A673 (cell line): ENCODE measurements around the gene MAPK8IP3.

ENCODE experiments used
- CTCF ChIP-seq: fragments of 300-800, 200-600 bp; sonication (generic); conservative IDR thresholded peaks from 2 replicates; pipeline ENCODE4 v1.5.1; 2017; ENCODE audit warnings: low read depth, mild to moderate bottlenecking, antibody characterized with exemption, low read length, moderate library complexity, mixed read lengths
- EZH2 ChIP-seq: fragments of 200-600 bp; sonication (generic); IDR thresholded peaks from 2 replicates; pipeline ENCODE4 v1.6.1; 2017; ENCODE audit warnings: borderline replicate concordance, low read depth, mild to moderate bottlenecking, mixed read lengths, antibody characterized with exemption, low read length; ENCODE audit not compliant: poor library complexity, severe bottlenecking

DNA sequence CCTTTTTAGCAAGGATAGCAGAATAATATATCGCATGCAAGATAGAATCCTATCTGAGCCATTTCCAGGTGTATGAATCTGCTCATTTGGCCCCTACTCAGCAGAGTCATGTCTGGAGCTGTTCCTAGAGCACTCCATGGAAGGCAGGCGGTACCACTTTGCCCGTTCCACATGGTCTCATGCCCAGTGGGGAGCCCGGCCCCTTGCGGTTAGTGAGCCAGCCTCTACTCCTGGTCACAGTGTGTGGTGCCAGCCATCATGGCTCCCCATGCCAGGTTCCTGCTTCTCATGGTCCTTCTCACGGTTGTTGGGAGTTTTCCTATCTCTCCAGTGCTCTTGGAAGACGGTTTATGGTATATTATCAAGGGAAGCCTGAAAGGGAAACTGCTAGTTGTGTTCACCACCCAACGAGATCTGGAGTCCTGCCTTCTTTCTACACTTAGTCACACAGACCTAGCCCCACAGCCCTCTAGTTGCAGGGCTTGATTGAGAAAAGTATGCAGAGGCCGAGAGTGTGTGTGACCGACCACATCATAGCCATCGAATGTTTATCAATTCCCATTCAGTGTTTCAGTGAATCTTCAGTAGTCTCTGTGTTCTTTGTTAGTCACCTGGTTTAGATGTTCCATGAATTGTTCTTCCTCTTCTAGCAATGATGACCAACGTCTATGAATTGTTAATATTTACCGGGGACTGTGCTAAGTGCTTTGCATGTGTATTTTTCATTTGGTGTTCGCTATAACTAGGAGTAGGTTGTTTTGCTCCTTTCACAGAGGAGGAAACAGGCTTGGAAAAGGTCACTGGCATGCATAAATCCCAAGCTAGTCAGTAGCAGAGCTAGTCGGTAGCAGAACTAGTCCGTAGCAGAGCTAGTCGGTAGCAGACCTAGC, 18.3 kb upstream of the MAPK8IP3 start:
- TF ChIP-seq CTCF (no peak), EZH2 (no peak)
